T47D (cell line): ENCODE data around the gene KBTBD8.

Experiments used
- DNase-seq, 2 experiments: peaks; one replicate each; pipeline versions ENCODE4 v3.0.0 to v3.0.0-alpha.2; 2011 to 2012; ENCODE audit warnings: low read depth in 1 of 2, low spot score in 1 of 2
- JUND ChIP-seq: IDR thresholded peaks from 2 replicates; pipeline ENCODE4 v1.6.1; 2012; ENCODE audit warnings: low read depth
- in situ Hi-C: cut with HindIII; loops from 2 replicates; pipeline ENCODE4 v1.10.0; 2016; ENCODE audit warnings: low sequenced_read_pairs, low pct_unique_long_range_greater_than_20kb

The KBTBD8 gene

DNA sequence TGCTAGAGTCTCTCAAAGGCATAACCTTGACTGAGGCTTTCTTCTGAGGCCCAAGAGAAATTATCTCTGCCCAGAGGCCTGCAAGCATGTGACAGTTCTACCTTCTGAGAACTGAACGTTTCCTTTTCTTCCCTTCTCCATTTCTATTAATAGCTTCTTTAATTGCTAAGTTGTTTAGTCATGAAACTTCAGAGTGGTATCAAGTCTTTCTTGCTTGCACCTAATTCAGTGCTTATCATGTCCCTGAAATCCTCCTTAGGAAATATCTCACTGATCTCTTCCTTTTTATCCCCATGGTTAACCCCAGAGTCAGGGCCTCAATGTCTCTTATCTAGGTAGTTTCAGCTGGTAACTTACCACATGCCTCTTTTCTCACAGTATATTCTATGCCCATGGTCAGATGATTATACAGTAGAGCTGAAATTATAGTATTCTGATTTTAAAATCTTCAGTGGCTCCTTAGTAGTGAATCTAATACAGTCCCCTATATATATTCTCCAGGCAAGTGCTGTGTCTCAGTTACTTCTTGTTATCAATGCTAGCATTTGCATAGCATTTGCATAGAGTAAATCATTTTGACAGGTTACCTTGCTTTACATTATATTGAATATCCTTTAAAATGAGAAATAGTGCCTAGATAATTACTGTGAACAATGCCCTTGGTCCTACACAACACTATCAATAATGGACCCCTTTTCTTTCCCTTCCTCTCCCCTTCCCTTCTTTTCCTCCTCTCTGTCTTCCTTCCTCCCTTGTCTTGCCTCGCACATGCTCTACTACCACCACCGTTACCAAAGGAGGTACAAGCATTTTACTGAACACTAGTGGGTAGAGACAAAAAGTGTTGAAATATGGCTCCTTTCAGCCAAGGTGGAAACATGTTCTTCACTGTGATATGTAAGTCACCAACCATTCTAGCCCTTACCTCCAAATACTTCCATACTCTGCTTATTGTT lies 33.0 kb downstream of the KBTBD8 start:
- no peak for TF ChIP-seq JUND
- in situ Hi-C loops = no loop called here
- DNase-seq = no peak

DNA sequence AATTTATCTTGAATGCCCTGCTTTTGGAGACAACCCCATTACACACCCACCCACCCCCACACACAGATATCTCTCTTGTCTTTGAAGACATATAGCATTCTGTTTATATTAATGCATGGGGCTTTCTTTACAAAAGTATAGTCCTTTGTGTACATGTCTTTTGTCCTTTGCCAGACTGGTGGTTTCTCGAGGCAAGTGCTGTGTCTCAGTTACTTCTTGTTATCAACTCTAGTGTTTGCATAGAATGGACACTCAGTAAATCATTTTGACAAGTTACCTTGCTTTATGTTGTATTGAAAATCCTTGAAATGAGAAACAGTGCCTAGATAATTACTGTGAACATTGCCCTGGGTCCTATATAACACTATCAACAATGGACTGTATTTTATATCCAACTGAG lies 33.9 kb downstream of the KBTBD8 start:
- no peak for DNase-seq
- in situ Hi-C loops = no loop called here

DNA sequence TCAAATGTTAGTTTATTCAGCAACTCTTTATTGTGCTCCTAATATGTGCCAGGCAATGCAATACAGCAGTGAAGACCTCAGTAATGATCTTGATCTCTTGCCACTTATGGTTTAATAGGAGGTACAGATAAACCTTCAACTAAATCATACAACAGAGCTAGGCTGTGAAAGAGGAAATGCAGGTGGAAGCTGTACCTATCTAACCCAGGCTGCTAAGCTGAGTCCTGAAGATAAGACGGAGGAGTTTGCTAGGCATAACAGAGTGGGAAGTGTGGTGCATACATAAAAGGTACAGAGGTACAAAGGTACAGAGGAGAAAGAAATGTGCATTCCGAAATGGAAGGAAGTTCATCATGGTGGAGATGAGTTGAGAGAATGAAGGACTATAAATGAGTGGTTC lies 35.0 kb downstream of the KBTBD8 start:
- in situ Hi-C loops = no loop called here
- no peak for TF ChIP-seq JUND
- DNase-seq = no peak

More for the DNA sequence above, 33.9 kb downstream of the KBTBD8 start:
- no peak for TF ChIP-seq JUND

DNA sequence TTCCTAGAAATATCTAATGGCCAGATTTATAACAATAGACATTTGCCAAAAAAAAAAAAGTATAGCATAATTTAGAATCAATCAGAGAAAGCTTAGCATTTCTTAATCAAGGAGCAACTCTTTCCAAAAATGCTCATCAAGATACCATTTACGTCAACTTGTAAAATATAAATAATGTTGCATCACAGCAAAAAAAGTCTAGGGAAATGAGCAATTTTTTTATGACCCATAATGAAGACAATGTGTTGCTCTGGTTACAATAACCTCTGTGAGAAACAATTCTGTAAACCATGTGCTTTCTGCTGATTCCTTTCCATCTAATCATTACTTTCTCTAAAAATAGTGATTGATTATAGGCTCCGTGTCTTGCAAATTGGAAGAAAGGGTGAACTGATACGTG lies 36.3 kb downstream of the KBTBD8 start:
- no peak for TF ChIP-seq JUND
- in situ Hi-C loops = no loop called here
- DNase-seq = no peak

DNA sequence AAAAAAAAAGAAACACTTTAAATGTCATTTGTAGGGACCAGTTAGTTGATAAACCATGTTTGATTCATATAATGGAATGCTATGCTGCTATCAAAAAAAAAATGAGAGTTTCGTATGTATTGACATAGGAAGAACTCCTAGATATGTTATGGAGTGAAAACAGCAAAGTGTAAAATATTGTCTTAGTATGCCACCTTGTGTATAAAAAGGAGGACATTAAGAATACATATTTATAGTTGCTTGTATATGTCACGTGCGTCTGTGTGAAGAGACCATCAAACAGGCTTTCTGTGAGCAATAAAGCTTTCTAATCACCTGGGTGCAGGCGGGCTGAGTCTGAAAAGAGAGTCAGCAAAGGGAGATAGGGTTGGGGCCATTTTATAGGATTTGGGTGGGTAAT lies 39.5 kb downstream of the KBTBD8 start:
- DNase-seq = peak in 1 of 2 experiments; percentile 13
- in situ Hi-C loops = no loop called here
- no peak for TF ChIP-seq JUND

DNA sequence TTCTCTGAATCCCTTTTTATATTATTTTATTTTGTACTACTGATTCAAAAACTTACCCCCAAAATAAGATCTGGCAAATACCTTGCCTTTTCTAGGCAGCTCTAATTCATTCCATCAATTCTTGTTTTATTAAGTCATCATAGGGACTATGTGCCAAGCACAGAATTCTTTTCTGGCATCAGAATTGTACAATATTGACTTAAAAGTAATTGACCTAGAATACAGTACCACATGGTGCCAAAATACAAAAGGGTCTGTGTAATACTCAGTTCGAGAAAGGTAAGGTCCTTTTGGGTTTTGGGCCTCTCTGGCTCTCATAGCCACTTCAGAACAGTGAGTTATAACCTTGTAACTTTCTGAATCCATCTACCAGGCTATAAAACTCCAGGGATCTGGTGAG lies 46.2 kb downstream of the KBTBD8 start:
- TF ChIP-seq JUND = no peak
- in situ Hi-C loops = no loop called here
- no peak for DNase-seq

DNA sequence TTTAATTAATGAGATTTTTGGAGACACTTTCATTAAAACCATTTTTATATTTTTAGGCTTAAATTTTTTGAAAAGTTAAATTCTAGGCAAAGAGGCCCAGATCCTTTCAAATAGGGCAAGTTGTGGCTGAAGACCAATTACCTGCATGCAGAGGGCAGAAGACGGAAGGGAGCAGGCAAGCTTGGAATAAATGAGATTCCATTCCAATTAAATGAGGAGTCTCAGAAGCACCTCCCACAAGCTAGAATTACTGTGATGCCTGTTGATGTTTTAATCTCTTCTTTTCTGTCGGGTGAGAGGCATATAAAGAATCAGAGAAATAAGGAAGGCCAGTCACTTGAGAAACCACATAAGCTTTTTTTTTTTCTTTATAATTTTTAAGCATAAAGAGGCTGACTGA lies 46.8 kb downstream of the KBTBD8 start:
- no peak for DNase-seq
- TF ChIP-seq JUND = no peak
- in situ Hi-C loops = no loop called here

DNA sequence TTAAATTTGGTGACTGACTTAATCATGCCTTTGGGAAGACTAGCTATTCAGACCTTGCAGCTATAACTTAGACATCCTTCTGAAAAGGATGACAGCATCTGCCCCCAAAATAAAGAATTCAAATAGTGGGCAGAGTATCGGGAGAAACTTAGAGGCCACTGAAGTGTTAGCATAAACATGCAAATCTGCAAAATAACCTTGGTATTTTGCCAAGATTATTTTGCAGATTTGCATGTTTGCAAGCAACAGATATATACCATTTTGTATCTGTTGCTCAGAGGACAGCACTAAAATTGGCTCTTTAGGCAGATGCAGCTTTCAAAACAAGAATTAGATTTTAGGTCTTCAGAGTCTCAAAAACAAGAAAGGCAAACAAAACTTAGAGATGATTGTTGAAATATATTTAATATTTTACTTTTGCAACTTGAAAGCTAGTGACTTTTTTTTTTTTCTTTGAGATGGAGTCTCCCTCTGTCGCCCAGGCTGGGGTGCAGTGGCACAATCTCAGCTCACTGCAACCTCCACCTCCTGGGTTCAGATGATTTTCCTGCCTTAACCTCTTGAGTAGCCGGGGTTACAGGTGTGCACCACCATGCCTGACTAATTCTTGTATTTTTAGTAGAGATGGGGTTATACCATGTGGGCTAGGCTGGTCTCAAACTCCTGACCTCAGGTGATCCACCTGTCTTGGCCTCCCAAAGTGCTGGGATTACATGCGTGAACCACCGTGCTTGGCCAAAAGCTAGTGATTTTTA lies 47.8 kb downstream of the KBTBD8 start:
- no peak for TF ChIP-seq JUND
- in situ Hi-C loops = no loop called here
- DNase-seq = no peak

DNA sequence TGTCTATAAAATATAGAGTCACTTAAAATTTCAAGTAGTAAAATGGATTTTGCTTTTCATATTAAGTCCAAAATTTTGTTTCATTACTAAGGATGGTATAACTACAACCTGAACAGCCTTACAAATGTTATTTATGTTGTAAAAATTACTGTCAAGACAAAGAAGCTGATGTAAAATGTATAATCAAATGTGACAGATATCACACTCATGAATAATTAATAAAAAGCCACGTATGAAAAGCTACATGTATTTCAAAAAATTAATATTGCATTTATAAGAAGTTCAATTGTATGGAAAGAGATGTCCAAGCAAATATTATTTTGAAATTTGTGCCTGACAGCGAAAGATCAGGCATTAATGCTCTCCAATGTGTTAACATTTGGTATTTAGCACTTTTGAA lies 48.9 kb downstream of the KBTBD8 start:
- no peak for DNase-seq
- in situ Hi-C loops = no loop called here

DNA sequence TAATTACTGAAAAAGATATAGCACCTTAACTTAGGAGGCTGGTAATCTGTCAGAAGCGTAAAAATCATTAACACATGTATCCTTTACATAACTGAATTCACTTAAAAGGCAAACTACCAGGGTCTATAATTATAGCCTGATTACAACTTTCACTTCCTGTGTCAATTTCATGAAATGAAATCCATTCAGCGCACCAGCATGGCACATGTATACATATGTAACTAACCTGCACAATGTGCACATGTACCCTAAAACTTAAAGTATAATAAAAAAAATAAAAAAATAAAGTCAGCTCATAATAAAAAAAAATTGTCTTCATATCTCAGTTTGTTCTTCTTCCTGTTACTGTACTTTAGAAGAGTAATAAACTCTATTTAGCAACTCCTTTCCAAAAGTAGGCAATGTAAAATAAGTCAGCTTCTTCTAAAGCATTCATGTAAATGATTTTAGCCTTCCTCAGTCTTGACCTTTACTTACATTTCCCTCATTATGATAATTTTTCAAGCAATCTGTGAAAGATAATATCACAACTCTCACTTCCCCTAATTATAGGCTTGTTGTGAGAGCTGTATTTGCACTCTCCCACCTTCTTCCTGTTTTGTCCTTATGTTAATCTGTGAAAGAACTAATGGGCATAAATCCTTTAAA lies 50.1 kb downstream of the KBTBD8 start:
- in situ Hi-C loops = no loop called here
- TF ChIP-seq JUND = no peak
- no peak for DNase-seq

More for the DNA sequence above, 48.9 kb downstream of the KBTBD8 start:
- TF ChIP-seq JUND = no peak

DNA sequence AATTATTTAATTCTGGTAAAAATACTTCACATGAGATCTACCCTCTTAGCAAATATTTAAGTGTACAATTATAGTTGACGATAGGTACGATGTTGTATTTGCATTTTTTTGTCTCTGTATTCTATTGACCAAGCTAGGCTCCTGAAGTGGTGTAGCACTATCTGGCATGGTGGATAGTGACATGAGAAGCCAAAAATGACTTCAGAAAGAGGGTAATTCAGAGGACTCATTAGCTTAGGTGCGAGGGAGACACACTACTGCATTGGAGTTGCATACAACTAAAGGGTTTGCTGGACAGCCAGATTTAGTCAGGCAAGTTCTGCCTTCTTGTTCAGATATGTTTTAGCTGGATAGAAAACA lies 50.6 kb downstream of the KBTBD8 start:
- DNase-seq = no peak
- in situ Hi-C loops = no loop called here
- TF ChIP-seq JUND = no peak

DNA sequence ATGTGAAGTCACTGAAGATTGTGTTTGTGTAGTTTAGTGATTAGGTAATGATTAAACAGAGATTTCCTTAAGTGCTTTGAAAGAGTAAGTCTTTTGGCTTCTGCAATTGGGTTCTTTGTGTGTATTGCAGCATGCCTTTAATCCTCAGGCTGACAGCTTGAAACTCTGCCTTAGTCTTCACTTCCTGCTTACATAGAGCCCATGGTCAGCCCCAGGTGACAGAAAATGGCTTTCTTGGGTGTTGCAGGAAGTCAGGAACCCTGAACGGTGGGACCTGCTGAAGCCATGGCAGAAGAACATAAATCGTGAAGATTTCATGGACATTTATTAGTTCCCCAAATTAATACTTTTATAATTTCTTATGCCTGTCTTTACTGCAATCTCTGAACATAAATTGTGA lies 61.3 kb downstream of the KBTBD8 start:
- in situ Hi-C loops = no loop called here
- DNase-seq = no peak
- TF ChIP-seq JUND = no peak
